H1 (cell line): ENCODE measurements around the gene ATP6V1F. TPM values are rescaled to one million over a fixed set of nuclear protein-coding genes. Genes with fewer than 3 reads are reported as not detected.

Experiments used
- CTCF ChIA-PET: fragments of 300-600 bp; sonication (Branson Sonifier 250); formaldehyde crosslinking; loops from one replicate; lab custom pipeline; 2021; ENCODE audit not compliant: partially characterized antibody; lab: Charles Lee
- POLR2A ChIA-PET: fragments of 300-600 bp; sonication (Branson Sonifier 250); formaldehyde crosslinking; loops from one replicate; lab custom pipeline; 2021; ENCODE audit warnings: inconsistent platforms; ENCODE audit not compliant: partially characterized antibody; lab: Charles Lee
- DNase-seq, 2 experiments: peaks; one replicate each; pipeline versions ENCODE4 v3.0.0 to v3.0.0-alpha.2; 2010 to 2022; ENCODE audit warnings: low spot score in 2 of 2, low read depth in 1 of 2, mixed read lengths in 1 of 2
- FAIRE-seq: peaks from 2 replicates; lab custom pipeline; 2011; peaks lifted over from hg19 to GRCh38; lab: Jason Lieb, UNC
- H2AFZ ChIP-seq: 2 replicates; pipeline ENCODE4 v1.8.1; 2012; ENCODE audit warnings: low read length, inconsistent platforms
- H2AK5ac ChIP-seq: 2 replicates; pipeline ENCODE4 v1.6.1; 2013; ENCODE audit warnings: low read depth, low read length
- H2BK120ac ChIP-seq: replicated peaks from 2 replicates; pipeline ENCODE3; 2013; ENCODE audit warnings: low read depth, low read length, inconsistent platforms
- H2BK12ac ChIP-seq: 2 replicates; pipeline ENCODE4 v1.6.1; 2013; ENCODE audit warnings: low read depth, low read length
- H2BK15ac ChIP-seq: 2 replicates; pipeline ENCODE4 v1.6.1; 2013; ENCODE audit warnings: low read length
- H2BK20ac ChIP-seq: 2 replicates; pipeline ENCODE4 v1.6.1; 2013; ENCODE audit warnings: low read length
- H2BK5ac ChIP-seq: 2 replicates; pipeline ENCODE4 v1.6.1; 2013; ENCODE audit warnings: low read depth, low read length
- H3K14ac ChIP-seq: 2 replicates; pipeline ENCODE4 v1.6.1; 2013; ENCODE audit warnings: inconsistent platforms; ENCODE audit not compliant: insufficient read length
- H3K18ac ChIP-seq: 2 replicates; pipeline ENCODE4 v1.6.1; 2013; ENCODE audit warnings: low read length; ENCODE audit errors: extremely low read depth
- H3K23ac ChIP-seq: 2 replicates; pipeline ENCODE4 v1.6.1; 2013; ENCODE audit warnings: inconsistent platforms; ENCODE audit not compliant: insufficient read length
- H3K23me2 ChIP-seq: 2 replicates; pipeline ENCODE4 v1.6.1; 2013; ENCODE audit warnings: low read depth, low read length
- H3K27ac ChIP-seq: 2 replicates; pipeline ENCODE4 v1.6.1; 2011; ENCODE audit warnings: low read depth, low read length, inconsistent platforms
- H3K27me3 ChIP-seq, 4 experiments: replicated peaks in 1 of 4; 1 replicate in 1 of 4; 2 replicates in 3 of 4; pipeline versions ENCODE4 v1.6.1 to v1.8.1; 2011 to 2013; ENCODE audit warnings: low read length in 3 of 4, mild to moderate bottlenecking in 3 of 4, inconsistent platforms in 2 of 4, mixed read lengths in 2 of 4, moderate library complexity in 1 of 4; ENCODE audit not compliant: control insufficient read depth in 3 of 4, insufficient read depth in 3 of 4; ENCODE audit errors: extremely low read depth in 1 of 4
- H3K36me3 ChIP-seq, 4 experiments: 2 replicates each; pipeline versions ENCODE4 v1.6.1 to v1.8.1; 2011 to 2013; ENCODE audit warnings: mild to moderate bottlenecking in 4 of 4, low read length in 3 of 4, moderate library complexity in 2 of 4, control low read depth in 1 of 4, inconsistent platforms in 1 of 4; ENCODE audit not compliant: insufficient read depth in 4 of 4, control insufficient read depth in 2 of 4
- H3K4ac ChIP-seq: replicated peaks from 2 replicates; pipeline ENCODE3; 2013; ENCODE audit warnings: low read length, low read depth, mixed read lengths, inconsistent platforms; ENCODE audit not compliant: insufficient read length
- H3K4me1 ChIP-seq, 4 experiments: replicated peaks in 1 of 4; 1 replicate in 1 of 4; 2 replicates in 3 of 4; pipeline versions ENCODE4 v1.6.1 to v1.8.1; 2011 to 2013; ENCODE audit warnings: low read length in 3 of 4, inconsistent platforms in 2 of 4, mixed read lengths in 1 of 4; ENCODE audit not compliant: insufficient read depth in 4 of 4, control insufficient read depth in 3 of 4
- H3K4me2 ChIP-seq, 2 experiments: 2 replicates each; pipeline versions ENCODE4 v1.6.1 to v1.8.1; 2011 to 2013; ENCODE audit warnings: low read depth in 2 of 2, low read length in 2 of 2, control low read depth in 1 of 2, inconsistent platforms in 1 of 2, mild to moderate bottlenecking in 1 of 2; ENCODE audit not compliant: insufficient read depth in 1 of 2
- H3K4me3 ChIP-seq, 4 experiments: fragments of 200-600, 300-600 bp in 1 of 4; sonication (generic), shearing (Covaris generic), sonication (Bioruptor Twin) in 1 of 4; 2 replicates each; pipeline versions ENCODE4 v1.5.1 to v1.8.1; 2011 to 2016; ENCODE audit warnings: low read length in 4 of 4, low read depth in 3 of 4, control low read depth in 2 of 4, inconsistent platforms in 2 of 4, mild to moderate bottlenecking in 2 of 4, mixed read lengths in 1 of 4, moderate library complexity in 1 of 4; ENCODE audit not compliant: insufficient read depth in 2 of 4; ENCODE audit errors: extremely low read depth in 1 of 4
- H3K56ac ChIP-seq: replicated peaks from 2 replicates; pipeline ENCODE3; 2013; ENCODE audit warnings: low read depth, mild to moderate bottlenecking, mixed read lengths, low read length, inconsistent platforms; ENCODE audit not compliant: insufficient read length
- H3K79me1 ChIP-seq: 2 replicates; pipeline ENCODE4 v1.6.1; 2013; ENCODE audit warnings: low read depth, low read length, control low read depth
- H3K79me2 ChIP-seq, 2 experiments: 2 replicates each; pipeline versions ENCODE4 v1.6.1 to v1.8.1; 2012 to 2013; ENCODE audit warnings: low read length in 2 of 2, mild to moderate bottlenecking in 2 of 2, inconsistent platforms in 1 of 2; ENCODE audit not compliant: insufficient read depth in 2 of 2, control insufficient read depth in 1 of 2
- H3K9ac ChIP-seq, 4 experiments: replicated peaks in 1 of 4; 1 replicate in 1 of 4; 2 replicates in 3 of 4; pipeline versions ENCODE4 v1.6.1 to v1.8.1; 2011 to 2013; ENCODE audit warnings: low read depth in 3 of 4, low read length in 3 of 4, control low read depth in 2 of 4, mild to moderate bottlenecking in 2 of 4, moderate library complexity in 2 of 4, inconsistent platforms in 1 of 4; ENCODE audit errors: extremely low read depth in 1 of 4
- H3K9me3 ChIP-seq, 2 experiments: 2 replicates each; pipeline versions ENCODE4 v1.6.1 to v1.8.1; 2012 to 2013; ENCODE audit warnings: mild to moderate bottlenecking in 2 of 2, moderate library complexity in 2 of 2, control low read depth in 1 of 2, inconsistent platforms in 1 of 2, low read depth in 1 of 2, low read length in 1 of 2, mixed read lengths in 1 of 2; ENCODE audit not compliant: insufficient read depth in 2 of 2
- H4K20me1 ChIP-seq, 2 experiments: replicated peaks in 1 of 2; 2 replicates each; pipeline versions ENCODE3 to v1.8.1; 2011 to 2013; ENCODE audit warnings: inconsistent platforms in 2 of 2, low read length in 2 of 2, mild to moderate bottlenecking in 1 of 2; ENCODE audit not compliant: insufficient read depth in 2 of 2, control insufficient read depth in 1 of 2
- H4K5ac ChIP-seq: 2 replicates; pipeline ENCODE4 v1.6.1; 2013; ENCODE audit warnings: low read length, low read depth, mixed read lengths, inconsistent platforms; ENCODE audit not compliant: insufficient read length
- H4K8ac ChIP-seq: 2 replicates; pipeline ENCODE4 v1.8.0; 2013; ENCODE audit warnings: mild to moderate bottlenecking, moderate library complexity, low read length, inconsistent platforms; ENCODE audit not compliant: insufficient read depth; ENCODE audit errors: extremely low read depth
- H4K91ac ChIP-seq: replicated peaks from 2 replicates; pipeline ENCODE3; 2013; ENCODE audit warnings: low read length, mixed read lengths, inconsistent platforms; ENCODE audit not compliant: insufficient read length
- ASH2L ChIP-seq: fragments of 200-600, 300-600 bp; sonication (generic); IDR thresholded peaks from one replicate; pipeline ENCODE4 v1.7.1; 2017; ENCODE audit warnings: low read length
- CHD2 ChIP-seq: IDR thresholded peaks from 2 replicates; pipeline ENCODE4 v1.6.1; 2012; ENCODE audit warnings: low read length, improper control_type of control experiment
- E2F6 ChIP-seq: IDR thresholded peaks from 2 replicates; pipeline ENCODE4 v1.6.1; 2012; ENCODE audit warnings: inconsistent platforms
- EP300 ChIP-seq, 2 experiments: IDR thresholded peaks; 1 replicate in 1 of 2; 2 replicates in 1 of 2; pipeline ENCODE4 v1.6.1; 2011 to 2012; ENCODE audit warnings: low read depth in 2 of 2, low read length in 2 of 2, mild to moderate bottlenecking in 2 of 2, borderline replicate concordance in 1 of 2, inconsistent platforms in 1 of 2, moderate library complexity in 1 of 2
- EZH2 ChIP-seq: fragments of 200-600 bp; sonication (generic); IDR thresholded peaks from 2 replicates; pipeline ENCODE4 v1.7.1; 2012; ENCODE audit warnings: low read depth, mild to moderate bottlenecking, moderate library complexity, low read length, inconsistent platforms; ENCODE audit not compliant: severe bottlenecking
- KDM4A ChIP-seq: IDR thresholded peaks from one replicate; pipeline ENCODE4 v1.7.1; 2012; ENCODE audit warnings: low read depth, mild to moderate bottlenecking, moderate library complexity, low read length, inconsistent platforms; ENCODE audit not compliant: severe bottlenecking
- MAX ChIP-seq: IDR thresholded peaks from 2 replicates; pipeline ENCODE4 v1.6.1; 2012; ENCODE audit warnings: inconsistent platforms
- RNF2 ChIP-seq: fragments of 200-900, 300-1000 bp; sonication (generic); IDR thresholded peaks from 2 replicates; pipeline ENCODE4 v1.7.1; 2016; ENCODE audit warnings: borderline replicate concordance, low read depth, mild to moderate bottlenecking, antibody characterized with exemption, low read length; ENCODE audit not compliant: poor library complexity, severe bottlenecking; ENCODE audit errors: missing control alignments
- SRF ChIP-seq: IDR thresholded peaks from 2 replicates; pipeline ENCODE4 v1.6.1; 2011; ENCODE audit warnings: mild to moderate bottlenecking, low read depth, low read length, moderate library complexity
- TEAD4 ChIP-seq: IDR thresholded peaks from 2 replicates; pipeline ENCODE4 v1.6.1; 2012; ENCODE audit warnings: low read depth, low read length, inconsistent platforms, mixed read lengths
- YY1 ChIP-seq: IDR thresholded peaks from 2 replicates; pipeline ENCODE4 v1.6.1; 2011; ENCODE audit warnings: low read depth, mild to moderate bottlenecking, low read length
- WGBS, 2 experiments: shearing (Covaris generic) in 1 of 2; methylation state at CpG; one replicate each; pipeline versions ENCODE4 v1.1.6 to v1.1.7; 2013 to 2015; ENCODE audit warnings: low lambda C conversion rate in 2 of 2, mixed read lengths in 2 of 2, inconsistent platforms in 1 of 2, low coverage in 1 of 2, missing lambda C conversion rate in 1 of 2; ENCODE audit not compliant: insufficient replicate concordance in 2 of 2, insufficient coverage in 1 of 2, insufficient read length in 1 of 2; ENCODE audit errors: extremely low coverage in 1 of 2, missing lambda C conversion rate in 1 of 2; 5-methylcytosine and 5-hydroxymethylcytosine counted together
- polyA plus RNA-seq, 7 experiments: library from polyadenylated mRNA; depleted of rRNA in 3 of 7; stranded (reverse) in 5 of 7; unstranded in 2 of 7; fragments of >200 nt in 5 of 7; fragments of 200-250 nt in 2 of 7; gene quantifications; 1 replicate in 5 of 7; 2 replicates in 1 of 7; 4 replicates in 1 of 7; pipeline versions ENCODE4 v1.2.1 to v1.2.3, GENCODE V29; 2011 to 2013; ENCODE audit warnings: missing spikeins in 2 of 7, mixed read lengths in 2 of 7
- total RNA-seq: library from RNA; stranded (reverse); fragmentation: NEBNext Ultra II Directional; extraction: Animal tissue kit (Norgen Biotek cat#: 25700); gene quantifications from 2 replicates; pipeline ENCODE4 v1.2.1, GENCODE V29; 2021

The ATP6V1F gene
- total and polyA plus RNA-seq, 2 of the 8 experiments (the other 6 are each of a cell fraction or from before 2014, with no cell fraction given), result 104 to 318 TPM

GRCh38 chr7:128903621-128904361 lies 41.1 kb downstream of the ATP6V1F start:
- Histone ChIP-seq H3K4ac (no peak overlapping the region), H2BK15ac (no peak overlapping the region), H3K23me2 (no peaks in the 10 kb centered on the region), H3K27me3 (peaks cover 0 to 4% (median 2%) of the 10 kb centered on the region in 4 experiments; a peak in 4 of 7 replicates), H4K8ac (peak overlapping the region; percentile 68; the same call in 1 of the 2 replicates), H3K23ac (no peak overlapping the region), H3K4me1 (peaks cover 0 to 2% (median 0%) of the 10 kb centered on the region in 4 experiments; a peak in 2 of 7 replicates), H3K4me3 (no peak overlapping the region), H3K36me3 (no peaks in the 10 kb centered on the region), H2AFZ (no peak overlapping the region; the same call in 1 of the 2 replicates), H3K18ac (no peak overlapping the region), H4K91ac (no peak overlapping the region), H3K56ac (no peak overlapping the region), H2BK5ac (no peak overlapping the region), H4K5ac (no peak overlapping the region), H2AK5ac (no peak overlapping the region), H2BK12ac (peak overlapping the region; percentile 29; the same call in 1 of the 2 replicates), H3K9ac (no peak overlapping the region), H3K79me2 (no peaks in the 10 kb centered on the region), H4K20me1 (no peaks in the 10 kb centered on the region), H3K9me3 (peaks cover 3 to 9% of the 10 kb centered on the region in 2 experiments; a peak in 2 of 4 replicates), H3K27ac (no peak overlapping the region), H2BK120ac (no peak overlapping the region), H2BK20ac (no peak overlapping the region), H3K14ac (no peak overlapping the region), H3K4me2 (no peak overlapping the region), H3K79me1 (no peaks in the 10 kb centered on the region)
- DNase-seq (peak in 1 of 2 experiments; percentile 37), FAIRE-seq (no peak)
- ChIA-PET POLR2A (no interaction called here), CTCF (interaction anchor here (0.5 to 2.7 kb wide), 23 partner anchors 7 to 463 kb away, joined by 3 to 20 read pairs (median 4); partner anchors contain the start of gene KCP)
- 91% methylated on average over 10 of the region's 14 CpGs; no CpG with 5 or more reads in 1 of the 2 experiments for WGBS, 2 experiments
- TF ChIP-seq E2F6 (no peak), RNF2 (no peak), CHD2 (no peak), YY1 (no peak), EP300 (IDR thresholded peaks at IDR 0.05; ENCODE audit: borderline replicate concordance in 1 of 2, low read depth in 2 of 2, low read length in 2 of 2) (no peak), ASH2L (no peak), MAX (no peak), EZH2 (no peak), SRF (no peak), TEAD4 (no peak), KDM4A (no peak)
